GM12872 (cell line): Measurements from ENCODE around the gene RPS14.

Experiments
- TF ChIP-seq, protein P1 (sequence below): IDR thresholded peaks from 3 replicates; pipeline ENCODE4 v1.5.1; 2011; ENCODE audit warnings: low read depth, mild to moderate bottlenecking, low read length, moderate library complexity; ENCODE audit not compliant: insufficient read depth

RPS14 gene

DNA sequence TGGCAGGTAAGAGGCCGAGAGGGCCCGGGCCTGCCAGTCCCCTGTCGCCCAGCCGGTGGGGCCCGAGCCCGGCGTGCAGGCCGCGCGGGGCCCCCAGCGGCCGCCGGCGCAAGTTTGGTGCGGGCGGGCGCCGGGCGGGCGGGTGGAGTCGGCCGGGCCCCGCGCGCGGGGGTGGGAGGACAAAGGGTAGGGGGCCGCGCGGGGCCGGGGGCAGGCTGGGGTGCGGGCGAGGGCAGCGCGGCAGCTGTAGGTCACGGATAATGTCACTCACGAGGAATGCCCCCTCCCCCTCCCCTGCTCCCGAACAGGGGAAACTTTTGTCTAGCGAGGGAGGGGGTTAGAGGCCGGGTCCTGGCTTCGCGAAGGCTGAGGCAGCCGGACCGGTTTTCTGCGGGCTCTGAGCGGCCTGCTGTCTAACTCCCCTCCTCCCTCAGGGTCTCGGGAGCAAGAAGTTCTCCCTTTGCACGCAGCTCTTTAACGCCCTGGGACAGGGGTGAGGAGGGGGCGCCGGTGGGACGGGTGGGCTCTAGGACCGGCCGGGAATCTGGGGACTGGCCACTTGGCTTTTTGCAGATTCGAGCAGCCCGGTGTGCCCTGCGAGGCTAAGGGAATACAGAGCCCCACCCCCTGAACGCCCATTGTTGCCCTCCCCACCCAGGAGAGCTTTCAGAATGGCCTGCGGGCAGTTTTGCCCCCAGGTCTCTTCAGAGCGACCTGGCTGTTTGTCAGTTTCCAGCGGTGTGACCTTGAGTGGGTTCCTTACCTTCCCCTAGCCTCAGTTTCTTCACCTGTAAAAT is 37.1 kb upstream of the RPS14 start:
- TF ChIP-seq, protein P1, sequence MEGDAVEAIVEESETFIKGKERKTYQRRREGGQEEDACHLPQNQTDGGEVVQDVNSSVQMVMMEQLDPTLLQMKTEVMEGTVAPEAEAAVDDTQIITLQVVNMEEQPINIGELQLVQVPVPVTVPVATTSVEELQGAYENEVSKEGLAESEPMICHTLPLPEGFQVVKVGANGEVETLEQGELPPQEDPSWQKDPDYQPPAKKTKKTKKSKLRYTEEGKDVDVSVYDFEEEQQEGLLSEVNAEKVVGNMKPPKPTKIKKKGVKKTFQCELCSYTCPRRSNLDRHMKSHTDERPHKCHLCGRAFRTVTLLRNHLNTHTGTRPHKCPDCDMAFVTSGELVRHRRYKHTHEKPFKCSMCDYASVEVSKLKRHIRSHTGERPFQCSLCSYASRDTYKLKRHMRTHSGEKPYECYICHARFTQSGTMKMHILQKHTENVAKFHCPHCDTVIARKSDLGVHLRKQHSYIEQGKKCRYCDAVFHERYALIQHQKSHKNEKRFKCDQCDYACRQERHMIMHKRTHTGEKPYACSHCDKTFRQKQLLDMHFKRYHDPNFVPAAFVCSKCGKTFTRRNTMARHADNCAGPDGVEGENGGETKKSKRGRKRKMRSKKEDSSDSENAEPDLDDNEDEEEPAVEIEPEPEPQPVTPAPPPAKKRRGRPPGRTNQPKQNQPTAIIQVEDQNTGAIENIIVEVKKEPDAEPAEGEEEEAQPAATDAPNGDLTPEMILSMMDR: no peak

DNA sequence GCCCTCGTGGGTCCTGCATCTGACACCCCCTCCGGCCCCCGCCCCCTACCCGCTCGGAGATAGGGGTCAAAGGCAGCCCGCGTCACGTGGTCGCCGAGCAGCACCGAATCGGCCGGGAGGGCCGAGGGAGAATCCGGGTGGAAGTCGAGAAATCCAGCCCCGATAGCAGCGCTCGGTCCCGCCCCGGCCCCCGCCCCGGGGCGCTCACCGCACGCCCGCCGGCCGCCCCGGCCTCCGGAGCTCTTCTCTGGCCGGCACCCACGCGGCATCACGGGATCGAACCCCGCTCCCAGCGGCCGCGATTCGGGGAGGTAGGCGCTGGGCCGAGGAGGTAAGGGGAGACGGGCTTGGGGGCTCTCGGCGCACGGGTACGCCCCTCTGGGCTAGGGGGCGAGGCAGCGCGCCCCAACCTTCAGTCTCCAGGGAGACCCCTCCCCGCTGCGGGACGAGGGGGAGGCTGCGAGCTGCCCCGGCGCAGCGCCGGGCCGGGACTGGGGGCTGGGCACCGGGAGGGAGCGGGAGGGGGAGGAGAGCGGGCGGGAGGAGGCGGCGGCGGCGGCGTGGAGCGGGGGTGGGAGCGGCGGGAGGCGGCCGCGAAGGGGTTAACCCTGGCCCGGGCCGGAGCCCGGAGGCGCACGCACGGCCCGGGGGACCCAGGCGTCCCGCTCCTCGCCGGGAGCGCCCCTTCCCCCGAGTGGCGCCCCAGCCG is 36.3 kb upstream of the RPS14 start:
- TF ChIP-seq, protein P1: no peak

DNA sequence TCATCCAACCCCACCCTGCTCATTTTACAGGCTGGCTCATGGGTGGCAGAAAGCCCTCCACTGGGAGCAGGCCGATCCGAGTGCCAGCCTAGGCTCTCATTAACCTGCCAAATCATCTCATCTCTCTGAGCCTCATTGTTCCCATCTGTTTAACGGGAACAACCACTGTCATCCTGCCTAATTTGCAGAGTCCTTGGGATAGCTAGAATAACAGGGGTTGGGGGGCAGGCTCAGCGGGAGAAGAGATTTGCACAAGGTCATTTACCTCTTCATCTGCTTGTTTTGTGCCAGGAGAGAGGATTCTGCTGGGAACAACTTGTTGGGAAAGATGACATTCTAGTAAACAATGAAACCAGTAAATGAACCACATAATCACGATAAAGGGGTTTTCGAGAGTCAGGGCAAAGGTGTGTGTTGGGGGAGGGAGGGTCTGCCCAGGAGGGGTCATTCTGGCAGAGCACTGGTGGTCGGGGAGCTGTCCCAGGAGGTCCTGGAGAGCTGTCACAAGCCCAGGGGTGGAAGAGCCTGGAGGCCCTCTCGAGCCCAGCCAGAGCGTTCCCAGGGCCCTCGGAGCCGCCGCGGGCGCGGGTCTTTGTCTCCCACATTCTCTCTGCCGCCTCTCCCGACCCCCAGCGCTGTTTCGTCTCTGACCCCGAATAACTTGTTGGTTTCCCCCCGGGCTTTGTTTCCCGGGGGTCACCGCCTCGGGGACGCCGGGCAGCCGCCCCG is 35.6 kb upstream of the RPS14 start:
- TF ChIP-seq, protein P1: no peak

DNA sequence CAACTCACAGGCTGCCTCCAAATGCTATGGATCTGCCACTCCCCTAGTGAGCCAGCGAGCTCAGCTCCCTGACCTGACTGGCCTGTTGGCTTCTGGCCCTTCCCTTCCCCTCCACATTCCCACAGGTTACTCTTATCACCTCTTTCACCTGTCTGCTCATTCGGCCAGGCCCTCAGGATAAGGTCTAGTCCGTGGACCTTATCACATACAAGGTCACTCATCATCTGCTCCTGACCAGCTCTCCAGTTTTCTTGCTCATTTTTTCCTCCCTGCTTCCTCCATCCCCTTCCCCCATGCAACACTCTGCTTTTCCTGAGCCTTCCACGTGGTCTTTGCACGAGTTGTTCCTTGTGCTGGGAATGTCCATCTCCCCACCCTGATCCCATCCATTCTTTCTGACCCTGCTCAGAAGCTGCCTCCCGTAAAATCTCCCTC is 32.5 kb upstream of the RPS14 start:
- TF ChIP-seq, protein P1: no peak

DNA sequence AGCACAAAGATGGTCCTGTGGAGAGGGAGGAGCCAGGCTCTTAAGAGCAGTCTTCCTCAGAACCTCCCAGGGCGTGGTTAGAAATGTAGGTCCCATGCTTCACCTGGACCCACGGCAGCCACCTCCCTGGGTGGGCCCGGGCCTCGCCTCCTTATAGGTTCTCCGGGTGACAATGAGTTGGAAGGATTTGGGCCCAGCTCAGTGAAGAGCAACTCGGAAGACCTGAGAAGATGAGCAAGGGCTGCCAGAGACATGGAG is 32.1 kb upstream of the RPS14 start:
- TF ChIP-seq, protein P1: no peak

DNA sequence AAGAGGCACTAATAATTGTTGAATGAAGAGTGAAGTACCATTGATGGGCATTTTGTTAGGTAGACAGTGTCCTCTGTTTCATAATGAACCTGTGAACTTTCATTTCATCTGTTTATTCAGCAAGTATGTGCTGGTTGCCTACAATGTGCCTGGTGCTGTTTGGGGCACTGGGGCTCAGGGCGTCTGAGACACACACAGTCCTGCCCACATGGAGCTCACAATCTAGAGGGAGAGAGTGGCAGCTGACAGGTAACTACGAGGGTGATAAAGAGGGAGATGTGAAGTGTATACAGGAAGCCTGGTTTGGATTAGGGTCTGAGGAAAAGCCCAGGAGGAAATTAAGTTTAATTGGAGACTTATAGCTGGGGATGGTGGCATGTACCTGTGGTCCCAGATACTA is 29.9 kb upstream of the RPS14 start:
- TF ChIP-seq, protein P1: no peak

DNA sequence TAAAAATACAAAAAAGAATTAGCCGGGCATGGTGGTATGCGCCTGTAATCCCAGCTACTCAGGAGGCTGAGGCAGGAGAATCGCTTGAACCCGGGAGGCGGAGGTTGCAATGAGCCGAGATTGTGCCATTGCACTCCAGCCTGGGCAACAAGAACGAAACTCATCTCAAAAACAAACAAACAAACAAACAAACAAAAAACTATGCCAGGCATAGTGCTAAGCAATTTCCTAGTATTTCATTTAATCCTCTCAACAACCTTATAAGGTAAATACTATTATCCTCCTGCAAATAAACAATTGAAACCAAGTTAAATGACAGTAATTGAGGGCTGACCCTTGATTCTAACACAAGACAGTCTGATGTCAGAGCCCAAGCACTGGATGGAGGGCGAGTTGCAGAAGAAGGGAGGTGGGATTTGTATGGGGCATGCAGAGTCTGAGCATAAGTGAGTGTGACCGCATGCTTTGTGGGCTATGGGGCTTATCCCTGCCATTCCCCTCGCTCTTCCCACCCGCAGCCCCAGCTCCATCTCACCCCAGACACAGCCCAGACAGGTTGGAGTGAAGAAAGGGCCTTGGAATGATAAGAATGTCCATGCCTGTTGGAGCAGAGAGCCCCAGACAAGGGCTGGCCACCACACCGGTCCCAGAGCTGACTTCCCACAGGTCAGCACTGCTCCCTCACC is 24.3 kb upstream of the RPS14 start:
- TF ChIP-seq, protein P1: no peak
